ENCODE measurements around the gene NT5C1A. TPM values are rescaled to one million over a fixed set of nuclear protein-coding genes. Genes with fewer than 3 reads are reported as not detected.

Gene NT5C1A
- total and polyA plus RNA-seq, 2 experiments from 2014 or later, result 1.0 to 5.1 TPM

DNA sequence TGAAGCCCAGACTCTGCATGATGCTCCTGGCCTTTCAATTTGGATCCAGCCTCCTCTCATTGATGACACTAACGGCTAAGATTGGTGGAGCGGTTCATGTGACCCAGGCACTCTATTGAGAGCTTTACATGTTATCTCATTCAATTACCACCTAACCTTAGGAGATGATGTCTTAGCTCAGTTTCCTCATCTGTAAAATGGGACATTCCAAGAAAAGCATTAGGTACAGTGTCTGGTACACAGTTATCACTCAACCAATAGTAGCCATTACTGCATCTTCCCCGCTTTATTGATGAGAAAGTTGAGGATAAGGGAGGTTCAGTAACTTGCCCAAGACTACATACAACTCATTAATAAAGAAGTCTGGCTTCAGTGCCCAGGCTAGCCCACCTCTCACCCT lies 49.5 kb downstream of the NT5C1A start:
- no peak for TF ChIP-seq EZH2 (IDR thresholded peaks at IDR 0.05; ENCODE audit: borderline replicate concordance)
- TF ChIP-seq, protein P1, sequence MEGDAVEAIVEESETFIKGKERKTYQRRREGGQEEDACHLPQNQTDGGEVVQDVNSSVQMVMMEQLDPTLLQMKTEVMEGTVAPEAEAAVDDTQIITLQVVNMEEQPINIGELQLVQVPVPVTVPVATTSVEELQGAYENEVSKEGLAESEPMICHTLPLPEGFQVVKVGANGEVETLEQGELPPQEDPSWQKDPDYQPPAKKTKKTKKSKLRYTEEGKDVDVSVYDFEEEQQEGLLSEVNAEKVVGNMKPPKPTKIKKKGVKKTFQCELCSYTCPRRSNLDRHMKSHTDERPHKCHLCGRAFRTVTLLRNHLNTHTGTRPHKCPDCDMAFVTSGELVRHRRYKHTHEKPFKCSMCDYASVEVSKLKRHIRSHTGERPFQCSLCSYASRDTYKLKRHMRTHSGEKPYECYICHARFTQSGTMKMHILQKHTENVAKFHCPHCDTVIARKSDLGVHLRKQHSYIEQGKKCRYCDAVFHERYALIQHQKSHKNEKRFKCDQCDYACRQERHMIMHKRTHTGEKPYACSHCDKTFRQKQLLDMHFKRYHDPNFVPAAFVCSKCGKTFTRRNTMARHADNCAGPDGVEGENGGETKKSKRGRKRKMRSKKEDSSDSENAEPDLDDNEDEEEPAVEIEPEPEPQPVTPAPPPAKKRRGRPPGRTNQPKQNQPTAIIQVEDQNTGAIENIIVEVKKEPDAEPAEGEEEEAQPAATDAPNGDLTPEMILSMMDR (IDR thresholded peaks at IDR 0.05; ENCODE audit: poor library complexity), result no peak
- TF ChIP-seq EZH2phosphoT487 (IDR thresholded peaks at IDR 0.05; ENCODE audit: low read depth, severe bottlenecking, unreplicated experiment), result no peak
- no peak overlapping the region for H2AFZ ChIP-seq
- no peak overlapping the region for H3K4me3 ChIP-seq
- H3K4me1 ChIP-seq (ENCODE audit: insufficient read depth), result peaks cover 6% of the 10 kb centered on the region
- no peaks in the 10 kb centered on the region for H3K9me3 ChIP-seq (ENCODE audit: low read depth)
- H3K4me2 ChIP-seq, result no peak overlapping the region
- no peaks in the 10 kb centered on the region for H4K20me1 ChIP-seq (ENCODE audit: insufficient read depth, poor library complexity, severe bottlenecking)
- no peaks in the 10 kb centered on the region for H3K36me3 ChIP-seq (replicated peaks; ENCODE audit: insufficient read depth, low read depth)
- no peak for DNase-seq (ENCODE audit: low spot score)
- 95% methylated on average over 3 of the region's 3 CpGs for WGBS (ENCODE audit: low lambda C conversion rate, missing lambda C conversion rate)
- no peak overlapping the region for H3K27ac ChIP-seq
- H3K9me2 ChIP-seq (replicated peaks; ENCODE audit: insufficient read depth), result no peaks in the 10 kb centered on the region
- no peaks in the 10 kb centered on the region for H3K27me3 ChIP-seq
- H3K79me2 ChIP-seq, result no peaks in the 10 kb centered on the region

DNA sequence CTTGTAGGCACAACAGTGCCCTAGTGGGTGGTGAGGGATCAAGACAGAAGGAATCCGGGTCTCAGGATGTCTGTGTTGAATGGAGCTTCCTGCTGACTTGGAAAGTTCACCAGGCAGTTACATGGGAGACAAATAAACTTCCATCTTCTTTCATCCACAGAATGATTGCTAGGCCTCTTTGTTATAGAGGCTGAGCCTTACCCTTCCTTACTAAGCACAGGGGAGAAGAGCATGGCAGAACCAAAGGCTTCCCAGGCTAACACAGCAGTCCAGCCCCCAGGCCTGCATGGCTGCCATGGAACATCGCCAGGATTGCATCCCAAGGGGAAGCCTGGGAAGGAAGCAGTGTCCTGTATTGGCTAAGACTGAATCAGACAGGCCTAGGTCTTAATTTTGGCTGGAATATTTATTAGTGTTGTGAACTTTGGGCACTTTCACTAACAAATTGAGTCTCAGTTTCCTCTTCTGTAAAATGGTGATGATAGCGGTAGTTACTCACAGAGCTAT lies 51.2 kb downstream of the NT5C1A start:
- Histone ChIP-seq H3K27ac (no peak overlapping the region), H2AFZ (no peak overlapping the region), H3K4me1 (ENCODE audit: insufficient read depth) (no peaks in the 10 kb centered on the region), H3K9me2 (replicated peaks; ENCODE audit: insufficient read depth) (no peaks in the 10 kb centered on the region), H4K20me1 (ENCODE audit: insufficient read depth, poor library complexity, severe bottlenecking) (no peaks in the 10 kb centered on the region), H3K4me2 (no peak overlapping the region), H3K4me3 (no peak overlapping the region), H3K79me2 (no peaks in the 10 kb centered on the region), H3K36me3 (replicated peaks; ENCODE audit: insufficient read depth, low read depth) (no peaks in the 10 kb centered on the region), H3K27me3 (no peaks in the 10 kb centered on the region), H3K9me3 (ENCODE audit: low read depth) (no peaks in the 10 kb centered on the region)
- 89% methylated on average over 3 of the region's 3 CpGs for WGBS (ENCODE audit: low lambda C conversion rate, missing lambda C conversion rate)
- TF ChIP-seq EZH2 (IDR thresholded peaks at IDR 0.05; ENCODE audit: borderline replicate concordance) (no peak), EZH2phosphoT487 (IDR thresholded peaks at IDR 0.05; ENCODE audit: low read depth, severe bottlenecking, unreplicated experiment) (no peak)
- TF ChIP-seq, protein P1 (IDR thresholded peaks at IDR 0.05; ENCODE audit: poor library complexity), result no peak
- no peak for DNase-seq (ENCODE audit: low spot score)

DNA sequence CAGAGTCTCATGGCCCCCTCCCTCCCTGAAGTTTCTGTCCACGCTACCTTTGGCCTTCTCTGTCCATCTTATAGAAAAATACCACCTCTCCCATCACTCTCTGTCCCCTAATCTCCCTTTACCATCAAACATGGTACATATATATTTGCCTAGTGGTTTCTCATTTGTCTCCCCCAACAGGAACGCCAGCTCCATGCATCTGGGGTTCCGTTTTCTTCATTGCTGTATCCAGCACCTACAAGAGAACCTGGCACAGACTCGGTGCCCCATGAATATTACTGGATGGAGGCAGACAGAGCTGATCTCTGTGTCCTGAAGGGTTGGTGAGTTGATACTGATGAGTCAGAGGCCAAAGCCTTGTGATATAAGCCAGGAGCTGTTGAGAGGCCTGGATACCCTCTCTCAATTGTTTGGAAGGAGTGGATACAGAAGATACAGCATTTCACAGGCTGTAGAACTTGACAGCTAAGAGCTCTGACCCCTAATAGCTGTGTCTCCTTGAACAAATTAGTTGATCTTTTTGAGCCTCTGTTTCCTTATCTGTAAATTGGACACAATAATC lies 54.3 kb downstream of the NT5C1A start:
- no peak for DNase-seq (ENCODE audit: low spot score)
- H3K27me3 ChIP-seq, result no peaks in the 10 kb centered on the region
- H3K4me1 ChIP-seq (ENCODE audit: insufficient read depth), result no peaks in the 10 kb centered on the region
- H3K79me2 ChIP-seq, result no peaks in the 10 kb centered on the region
- no peak for TF ChIP-seq EZH2phosphoT487 (IDR thresholded peaks at IDR 0.05; ENCODE audit: low read depth, severe bottlenecking, unreplicated experiment)
- TF ChIP-seq EZH2 (IDR thresholded peaks at IDR 0.05; ENCODE audit: borderline replicate concordance), result no peak
- TF ChIP-seq, protein P1 (IDR thresholded peaks at IDR 0.05; ENCODE audit: poor library complexity), result no peak
- no peaks in the 10 kb centered on the region for H3K36me3 ChIP-seq (replicated peaks; ENCODE audit: insufficient read depth, low read depth)
- no peak overlapping the region for H2AFZ ChIP-seq
- H3K27ac ChIP-seq, result no peak overlapping the region
- H3K4me3 ChIP-seq, result no peak overlapping the region
- H3K9me3 ChIP-seq (ENCODE audit: low read depth), result no peaks in the 10 kb centered on the region
- no peaks in the 10 kb centered on the region for H3K9me2 ChIP-seq (replicated peaks; ENCODE audit: insufficient read depth)
- no peak overlapping the region for H3K4me2 ChIP-seq
- H4K20me1 ChIP-seq (ENCODE audit: insufficient read depth, poor library complexity, severe bottlenecking), result no peaks in the 10 kb centered on the region
- WGBS (ENCODE audit: low lambda C conversion rate, missing lambda C conversion rate), result 72% methylated on average over 4 of the region's 4 CpGs

Measured in hepatocyte (in vitro differentiated cells).